Thoracic aorta (tissue), 2 donors: ENCODE data around the gene DYNLT2B. TPM values are rescaled to one million over a fixed set of nuclear protein-coding genes. Genes with fewer than 3 reads are reported as not detected.

Source experiments
- ATAC-seq: fragments of 150-250 bp; one replicate; pipeline ENCODE4 v1.8.0; 2017; ENCODE audit warnings: low read depth; ENCODE audit not compliant: insufficient number of reproducible peaks, low FRiP score
- DNase-seq: peaks from one replicate; pipeline ENCODE4 v3.0.0-alpha.2; 2020; ENCODE audit warnings: low spot score
- H3K27ac ChIP-seq, 2 donors: fragments of 200-600 bp; sonication (generic); 1 replicate in 1 of 2; 2 replicates in 1 of 2; pipeline ENCODE4 v1.5.1; 2016; ENCODE audit warnings: mild to moderate bottlenecking in 2 of 2, moderate library complexity in 2 of 2
- H3K27me3 ChIP-seq: fragments of 200-600 bp; sonication (generic); replicated peaks from 2 replicates; pipeline ENCODE4 v1.6.0; 2016; ENCODE audit warnings: mild to moderate bottlenecking; ENCODE audit not compliant: insufficient read depth
- H3K36me3 ChIP-seq: fragments of 200-600 bp; sonication (generic); one replicate; pipeline ENCODE4 v1.5.1; 2016
- H3K4me1 ChIP-seq, 2 donors: fragments of 200-600 bp; sonication (generic); 1 replicate in 1 of 2; 2 replicates in 1 of 2; pipeline versions ENCODE4 v1.5.1 to v1.6.0; 2016; ENCODE audit warnings: low read depth in 2 of 2, mild to moderate bottlenecking in 1 of 2; ENCODE audit not compliant: control insufficient read depth in 1 of 2
- H3K4me3 ChIP-seq: fragments of 200-600 bp; sonication (generic); 2 replicates; pipeline ENCODE4 v1.5.1; 2016; ENCODE audit warnings: mild to moderate bottlenecking
- H3K9me3 ChIP-seq: fragments of 200-600 bp; sonication (generic); 2 replicates; pipeline ENCODE4 v1.5.1; 2016
- total RNA-seq, 2 donors: library from RNA; depleted of rRNA; stranded (reverse); fragments of >200 nt; gene quantifications; one replicate each; pipeline versions ENCODE4 v1.1.0 to v1.2.3, GENCODE V29; 2016
- TF ChIP-seq, protein P1 (sequence below): fragments of 200-600 bp; sonication (generic); IDR thresholded peaks from one replicate; pipeline ENCODE4 v1.5.1; 2019; ENCODE audit warnings: antibody characterized with exemption

Gene DYNLT2B
- total RNA-seq, 2 donors from 2014 or later, result 4.0 TPM; not detected in 1

GRCh38 chr3:196327405-196327804, 9.4 kb upstream of the DYNLT2B start:
- ATAC-seq (no peak), DNase-seq (no peak)
- Histone ChIP-seq H3K27ac (no peak overlapping the region), H3K4me1 (no peaks in the 10 kb centered on the region), H3K9me3 (no peaks in the 10 kb centered on the region), H3K36me3 (no peaks in the 10 kb centered on the region), H3K4me3 (no peak overlapping the region), H3K27me3 (no peaks in the 10 kb centered on the region)
- TF ChIP-seq, protein P1, sequence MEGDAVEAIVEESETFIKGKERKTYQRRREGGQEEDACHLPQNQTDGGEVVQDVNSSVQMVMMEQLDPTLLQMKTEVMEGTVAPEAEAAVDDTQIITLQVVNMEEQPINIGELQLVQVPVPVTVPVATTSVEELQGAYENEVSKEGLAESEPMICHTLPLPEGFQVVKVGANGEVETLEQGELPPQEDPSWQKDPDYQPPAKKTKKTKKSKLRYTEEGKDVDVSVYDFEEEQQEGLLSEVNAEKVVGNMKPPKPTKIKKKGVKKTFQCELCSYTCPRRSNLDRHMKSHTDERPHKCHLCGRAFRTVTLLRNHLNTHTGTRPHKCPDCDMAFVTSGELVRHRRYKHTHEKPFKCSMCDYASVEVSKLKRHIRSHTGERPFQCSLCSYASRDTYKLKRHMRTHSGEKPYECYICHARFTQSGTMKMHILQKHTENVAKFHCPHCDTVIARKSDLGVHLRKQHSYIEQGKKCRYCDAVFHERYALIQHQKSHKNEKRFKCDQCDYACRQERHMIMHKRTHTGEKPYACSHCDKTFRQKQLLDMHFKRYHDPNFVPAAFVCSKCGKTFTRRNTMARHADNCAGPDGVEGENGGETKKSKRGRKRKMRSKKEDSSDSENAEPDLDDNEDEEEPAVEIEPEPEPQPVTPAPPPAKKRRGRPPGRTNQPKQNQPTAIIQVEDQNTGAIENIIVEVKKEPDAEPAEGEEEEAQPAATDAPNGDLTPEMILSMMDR, result no peak

DNA sequence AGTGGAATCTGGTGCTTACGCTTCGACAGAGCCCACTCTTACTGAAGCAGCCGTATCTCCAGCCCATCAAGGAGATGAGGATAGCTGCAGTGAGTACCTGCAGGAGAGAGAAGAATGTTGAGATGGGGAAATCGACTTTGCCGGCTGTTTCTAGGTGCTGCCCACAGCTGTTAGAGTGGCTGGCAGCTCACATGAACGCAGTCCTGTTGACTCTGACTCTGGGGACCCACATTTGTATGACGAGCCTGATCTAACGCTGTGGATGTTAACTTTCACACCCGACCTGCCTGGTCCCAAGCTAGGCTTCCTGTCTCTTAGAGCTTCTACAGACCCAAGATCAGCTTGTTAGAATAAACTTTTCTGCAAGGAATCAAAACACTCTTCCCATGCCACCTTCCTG, 8.9 kb upstream of the DYNLT2B start:
- Histone ChIP-seq H3K9me3 (no peaks in the 10 kb centered on the region), H3K27ac (no peak overlapping the region), H3K4me1 (no peaks in the 10 kb centered on the region), H3K27me3 (no peaks in the 10 kb centered on the region), H3K36me3 (no peaks in the 10 kb centered on the region), H3K4me3 (no peak overlapping the region)
- TF ChIP-seq, protein P1, result no peak
- ATAC-seq, result no peak
- DNase-seq, result no peak

DNA sequence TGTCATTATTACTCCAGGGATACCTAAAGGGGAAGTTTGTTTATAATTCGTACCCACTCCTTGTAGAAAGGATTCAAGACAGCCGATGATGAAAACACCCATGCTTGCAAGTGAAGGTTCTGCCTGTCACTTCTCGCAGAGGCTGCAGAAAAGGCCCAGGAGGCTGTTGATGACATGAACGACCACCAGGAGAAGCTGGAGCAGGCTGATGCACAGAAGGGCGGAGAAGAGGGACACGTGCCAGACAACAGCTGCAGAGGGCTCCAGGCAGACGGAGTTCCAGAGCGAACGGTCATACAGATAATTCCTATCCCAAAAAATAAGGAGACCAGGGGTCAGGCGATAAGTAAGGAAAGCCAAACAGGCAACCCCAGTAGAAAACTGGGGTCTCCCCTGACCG, 5.7 kb upstream of the DYNLT2B start:
- TF ChIP-seq, protein P1, result no peak
- Histone ChIP-seq H3K4me3 (no peak overlapping the region), H3K27me3 (no peaks in the 10 kb centered on the region), H3K4me1 (no peaks in the 10 kb centered on the region), H3K27ac (no peak overlapping the region), H3K9me3 (no peaks in the 10 kb centered on the region), H3K36me3 (no peaks in the 10 kb centered on the region)
- DNase-seq (no peak), ATAC-seq (no peak)

GRCh38 chr3:196323016-196323415, 5.0 kb upstream of the DYNLT2B start:
- DNase-seq (no peak), ATAC-seq (no peak)
- Histone ChIP-seq H3K4me1 (no peaks in the 10 kb centered on the region), H3K9me3 (no peaks in the 10 kb centered on the region), H3K27me3 (no peaks in the 10 kb centered on the region), H3K4me3 (no peak overlapping the region), H3K27ac (no peak overlapping the region), H3K36me3 (no peaks in the 10 kb centered on the region)
- TF ChIP-seq, protein P1, result no peak

- DNase-seq (no peak), ATAC-seq (no peak)
- no peaks in the 10 kb centered on the region for H3K4me1 ChIP-seq
- H3K9me3 ChIP-seq, result no peaks in the 10 kb centered on the region
- no peaks in the 10 kb centered on the region for H3K27me3 ChIP-seq
- TF ChIP-seq, protein P1, result no peak
- no peak overlapping the region for H3K4me3 ChIP-seq
- no peaks in the 10 kb centered on the region for H3K36me3 ChIP-seq
- H3K27ac ChIP-seq, result no peak overlapping the region
Measured at GRCh38 chr3:196321162-196321561, 3.1 kb upstream of the DYNLT2B start.
